Kidney tubule cell (primary cell): ENCODE data around the gene PRELP.
A peak's percentile ranks its signal among the peaks of the same experiment; 100 is the strongest.

Source experiments
- DNase-seq: peaks from one replicate; pipeline ENCODE4 v3.0.0-alpha.2; 2018; ENCODE audit warnings: low spot score

Gene PRELP

GRCh38 chr1:203453616-203454015 is 22.0 kb upstream of the PRELP start:
- DNase-seq: no peak

GRCh38 chr1:203454986-203455471 is 20.6 kb upstream of the PRELP start:
- DNase-seq: no peak

GRCh38 chr1:203455706-203456105 is 19.9 kb upstream of the PRELP start:
- DNase-seq: no peak

GRCh38 chr1:203456577-203456976 is 19.0 kb upstream of the PRELP start:
- no peak for DNase-seq

- DNase-seq: no peak
Measured at GRCh38 chr1:203458078-203458477, 17.5 kb upstream of the PRELP start.

- no peak for DNase-seq
Measured at GRCh38 chr1:203459671-203460201, 15.9 kb upstream of the PRELP start.

- DNase-seq: no peak
Measured at GRCh38 chr1:203461717-203462116, 13.9 kb upstream of the PRELP start.

GRCh38 chr1:203462143-203462542 is 13.5 kb upstream of the PRELP start:
- no peak for DNase-seq

- peak; percentile 60 for DNase-seq
Measured at GRCh38 chr1:203462878-203463277, 12.7 kb upstream of the PRELP start.

GRCh38 chr1:203463469-203464062 is 12.0 kb upstream of the PRELP start:
- no peak for DNase-seq

- DNase-seq: peak; percentile 45
Measured at GRCh38 chr1:203464226-203464625, 11.4 kb upstream of the PRELP start.

- no peak for DNase-seq
Measured at GRCh38 chr1:203464743-203465142, 10.9 kb upstream of the PRELP start.

- DNase-seq: no peak
Measured at GRCh38 chr1:203465146-203465798, 10.3 kb upstream of the PRELP start.

GRCh38 chr1:203465948-203466347 is 9.7 kb upstream of the PRELP start:
- no peak for DNase-seq

GRCh38 chr1:203466906-203467549 is 8.6 kb upstream of the PRELP start:
- peak; percentile 14 for DNase-seq

- DNase-seq: no peak
Measured at GRCh38 chr1:203467550-203467921, 8.1 kb upstream of the PRELP start.

- DNase-seq: no peak
Measured at GRCh38 chr1:203468326-203468725, 7.3 kb upstream of the PRELP start.

GRCh38 chr1:203470240-203470639 is 5.4 kb upstream of the PRELP start:
- no peak for DNase-seq

GRCh38 chr1:203471841-203472240 is 3.8 kb upstream of the PRELP start:
- no peak for DNase-seq

- no peak for DNase-seq
Measured at GRCh38 chr1:203473281-203473680, 2.3 kb upstream of the PRELP start.

GRCh38 chr1:203473781-203474305 is 1.8 kb upstream of the PRELP start:
- no peak for DNase-seq

GRCh38 chr1:203476216-203476814 is 709 bp downstream of the PRELP start:
- DNase-seq: no peak

- no peak for DNase-seq
Measured at GRCh38 chr1:203477748-203478147, 2.1 kb downstream of the PRELP start.
